Glomerular visceral epithelial cell (primary cell): ENCODE results near the gene PTPRJ.
A peak's percentile ranks its signal among the peaks of the same experiment; 100 is the strongest.
"Not testable (repeated sequence)": the region's sequence is repeated elsewhere in the genome, so short reads cannot be mapped to it uniquely, and the experiment has no call there.

ENCODE experiments used
- DNase-seq: peaks from one replicate; pipeline ENCODE4 v3.0.0-alpha.2; 2016; ENCODE audit errors: extremely low spot score

The PTPRJ gene

DNA sequence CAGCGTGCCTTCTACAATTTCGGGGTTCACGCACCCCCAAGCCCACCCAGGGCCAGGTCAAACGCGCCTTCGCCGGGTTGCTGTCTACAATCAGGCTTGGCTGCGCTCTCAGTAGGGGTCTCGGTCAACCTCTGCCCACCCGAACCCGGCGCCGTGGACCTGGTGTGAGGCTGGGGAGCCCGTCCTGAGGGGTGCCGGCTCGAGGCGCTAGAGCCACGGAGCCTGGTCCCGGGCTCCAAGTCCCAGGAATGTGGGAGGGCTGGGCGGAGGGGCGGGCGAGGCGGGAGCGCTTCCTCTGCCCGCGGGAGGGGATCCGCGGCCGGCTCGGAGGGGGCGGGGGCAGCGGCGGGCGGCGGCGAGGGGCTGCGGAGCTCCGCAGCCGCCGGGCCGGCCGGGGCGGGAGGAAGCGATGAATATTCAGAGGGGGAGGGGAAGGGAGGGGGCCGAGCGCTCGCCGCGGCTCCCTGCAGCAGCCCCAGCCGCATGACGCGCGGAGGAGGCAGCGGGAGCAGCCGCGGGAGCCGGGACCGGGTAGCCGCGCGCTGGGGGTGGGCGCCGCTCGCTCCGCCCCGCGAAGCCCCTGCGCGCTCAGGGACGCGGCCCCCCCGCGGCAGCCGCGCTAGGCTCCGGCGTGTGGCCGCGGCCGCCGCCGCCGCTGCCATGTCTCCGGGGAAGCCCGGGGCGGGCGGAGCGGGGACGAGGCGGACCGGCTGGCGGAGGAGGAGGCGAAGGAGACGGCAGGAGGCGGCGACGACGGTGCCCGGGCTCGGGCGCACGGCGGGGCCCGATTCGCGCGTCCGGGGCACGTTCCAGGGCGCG lies at the start of gene PTPRJ:
TSS of gene PTPRJ (plus strand) at position 472 of the 819 bp plus-strand sequence. CDS start 354 bp downstream, outside the sequence.
- DNase-seq: peak; percentile 81

DNA sequence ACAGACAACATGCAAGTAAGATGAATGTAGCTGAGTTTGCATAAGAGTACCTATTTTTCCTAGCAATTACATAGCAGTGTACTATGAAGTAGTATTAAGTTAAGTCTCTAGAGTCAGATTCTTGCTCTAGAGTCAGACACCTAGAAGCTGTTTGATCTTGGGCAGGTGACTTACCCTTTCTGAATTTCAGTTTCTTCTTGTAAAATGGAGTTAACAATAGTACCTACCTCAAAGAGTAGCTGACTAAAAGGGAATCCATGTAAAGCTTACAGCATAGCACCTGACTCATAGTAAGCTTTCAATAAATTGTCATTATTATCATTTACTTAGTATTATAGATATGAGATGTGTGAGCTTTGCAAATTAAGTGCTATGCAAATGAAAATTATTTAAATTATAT lies 47.8 kb upstream of the PTPRJ start:
- no peak for DNase-seq

DNA sequence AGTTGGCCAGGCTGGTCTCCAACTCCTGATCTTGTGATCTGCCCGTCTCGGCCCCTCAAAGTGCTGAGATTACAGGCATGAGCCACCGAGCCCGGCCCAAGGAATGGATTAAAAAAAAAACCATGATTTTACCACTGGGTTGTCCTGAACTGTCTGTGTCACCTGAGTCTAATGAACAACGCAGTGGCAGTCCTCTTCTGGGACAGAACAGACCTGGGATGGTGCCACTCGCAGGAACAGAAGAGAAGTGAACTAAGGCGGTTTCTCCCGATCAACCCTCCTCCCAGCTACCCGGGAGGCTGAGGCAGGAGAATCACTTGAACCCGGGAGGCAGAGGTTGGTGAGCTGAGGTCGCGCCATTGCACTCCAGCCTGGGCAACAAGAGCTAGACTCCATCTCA lies 46.6 kb upstream of the PTPRJ start:
- DNase-seq: not testable (repeated sequence)

DNA sequence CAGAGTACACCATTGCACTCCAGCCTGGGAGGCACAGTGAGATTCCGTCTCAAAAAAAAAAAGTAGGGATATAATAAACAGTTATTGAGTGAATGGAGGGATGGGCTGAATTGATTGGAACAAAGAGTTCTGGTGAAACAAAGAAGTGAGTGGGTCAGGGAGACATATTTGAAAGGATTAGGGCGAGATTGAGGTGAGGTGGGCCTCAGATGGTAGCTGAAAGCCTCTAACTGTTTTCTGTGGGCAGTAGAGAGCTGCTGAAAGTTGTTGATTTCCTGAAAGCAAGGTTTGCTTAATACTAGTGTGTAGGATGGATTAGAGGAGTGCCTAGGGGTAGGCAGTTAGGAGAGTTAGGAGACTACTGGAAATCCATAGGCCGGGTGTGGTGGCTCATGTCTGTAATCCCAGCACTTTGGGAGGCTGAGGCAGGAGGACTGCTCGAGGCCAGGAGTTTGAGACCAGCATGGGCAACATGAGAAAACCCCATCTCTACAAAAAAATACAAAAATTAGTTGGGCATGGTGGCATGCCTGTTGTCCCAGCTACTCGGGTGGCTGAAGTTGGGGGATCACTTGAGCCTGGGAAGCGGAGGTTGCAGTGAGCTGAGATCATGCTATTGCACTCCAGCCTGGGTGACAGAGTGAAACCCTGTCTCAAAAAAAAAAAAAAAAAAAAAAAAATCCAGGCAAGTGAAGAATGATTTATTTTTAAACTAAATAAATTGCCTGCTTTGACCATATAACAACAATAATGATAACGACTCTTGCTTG lies 41.4 kb upstream of the PTPRJ start:
- DNase-seq: no peak

DNA sequence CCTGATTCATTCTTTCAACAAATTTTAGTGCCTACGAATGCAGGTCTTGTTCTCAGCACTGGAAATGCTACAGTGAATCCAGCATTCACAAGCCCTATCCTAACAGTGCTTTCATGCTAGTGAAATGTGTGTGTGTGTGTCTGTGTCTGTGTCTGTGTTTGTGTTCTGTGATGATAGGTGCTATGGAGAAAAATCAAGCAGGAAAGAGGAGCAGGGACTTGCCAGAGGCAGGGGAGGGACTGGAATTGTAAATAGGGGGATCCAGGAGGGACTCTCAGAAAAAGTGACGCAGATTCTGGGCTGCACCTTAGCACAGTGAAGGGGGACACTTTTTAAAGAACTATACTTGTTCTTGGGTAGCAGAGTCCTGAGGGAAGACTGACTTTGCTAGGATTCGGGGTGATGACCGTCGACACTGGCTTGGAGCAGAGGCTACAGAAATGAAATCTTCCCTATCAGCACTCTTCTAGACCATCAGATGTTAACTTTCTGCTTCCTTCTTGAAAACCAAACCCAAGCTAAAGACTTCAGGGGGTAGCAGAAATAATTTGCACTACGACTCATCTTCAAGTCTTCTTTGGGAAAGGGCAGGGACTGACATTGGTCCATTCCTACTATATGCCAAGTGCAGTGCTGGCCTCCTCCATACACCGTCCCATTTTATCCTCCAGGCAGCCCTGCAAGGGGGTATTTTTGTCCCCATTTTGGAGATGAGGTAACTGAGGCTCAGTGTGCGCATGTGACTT lies 39.3 kb upstream of the PTPRJ start:
- DNase-seq: no peak

DNA sequence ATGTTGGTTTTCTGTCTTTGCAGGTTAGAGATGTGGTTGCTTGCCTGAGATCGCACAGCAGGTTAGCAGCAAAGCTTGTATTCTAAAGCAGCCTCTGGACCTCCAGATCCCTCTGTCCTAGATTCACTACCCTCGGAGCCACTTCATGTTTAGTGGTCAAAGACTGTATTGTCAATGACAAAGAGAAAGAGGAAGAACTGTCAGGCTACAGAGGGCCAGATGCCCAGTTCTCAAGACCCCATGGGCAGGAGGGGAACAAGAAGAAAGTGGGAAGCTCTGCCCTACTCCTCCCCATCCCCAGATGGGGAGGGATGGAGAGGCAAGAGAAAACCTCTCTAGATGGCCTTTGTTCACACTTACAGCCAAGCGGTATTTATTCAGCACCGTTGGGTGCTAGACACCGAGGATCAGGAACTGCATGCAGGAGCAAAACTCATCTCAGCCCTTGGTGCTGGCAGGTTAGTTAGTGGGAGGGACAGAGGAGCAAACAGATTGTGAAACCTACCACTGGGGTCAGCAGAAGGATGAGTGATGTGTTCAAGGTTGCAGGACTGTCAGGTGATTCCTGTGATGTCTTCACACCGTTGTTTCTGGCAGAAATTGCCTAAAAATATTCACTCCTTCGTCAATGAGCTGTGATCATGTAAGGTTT lies 38.3 kb upstream of the PTPRJ start:
- DNase-seq: no peak

DNA sequence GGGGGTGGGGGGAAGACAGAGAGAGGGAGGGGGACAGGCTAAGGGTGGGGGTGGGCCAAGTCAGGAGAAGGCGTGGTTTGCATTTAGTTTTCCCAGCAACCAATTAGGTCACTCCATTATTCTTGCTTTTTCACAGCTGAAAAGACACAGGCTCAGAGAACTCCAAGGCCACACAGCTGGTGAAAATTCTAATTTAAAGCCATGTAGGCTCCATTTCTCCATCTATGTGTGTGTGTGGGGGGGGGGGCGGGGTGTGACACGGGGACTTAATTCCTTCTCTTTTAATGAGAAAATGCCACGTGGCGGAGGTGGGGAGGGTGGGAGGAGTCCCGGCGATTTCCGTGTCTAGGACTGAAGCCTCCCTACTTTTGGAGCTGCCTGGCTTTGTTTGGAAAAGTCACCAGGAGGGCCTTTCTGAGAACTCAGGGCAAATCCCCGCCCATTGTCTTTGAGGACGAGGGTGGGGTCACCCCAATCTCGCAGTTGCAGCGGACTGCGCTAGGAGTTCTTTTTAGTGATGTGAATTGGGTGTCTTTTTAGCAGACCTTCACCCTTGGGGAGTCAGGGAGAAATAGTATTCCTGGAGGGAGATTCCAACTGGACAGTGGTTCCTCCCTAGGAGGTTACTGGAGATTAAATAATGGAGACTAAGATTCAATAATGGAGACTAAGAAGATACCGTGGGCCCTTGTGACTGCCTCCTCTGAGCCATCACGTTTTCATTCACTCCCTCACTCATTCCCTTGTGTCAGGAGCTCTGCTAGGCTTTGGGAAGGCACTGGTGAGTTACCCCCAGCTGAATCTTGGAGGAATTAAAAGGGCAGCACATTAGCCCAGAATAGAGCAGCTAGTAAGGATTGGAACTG lies 36.4 kb upstream of the PTPRJ start:
- DNase-seq: no peak

DNA sequence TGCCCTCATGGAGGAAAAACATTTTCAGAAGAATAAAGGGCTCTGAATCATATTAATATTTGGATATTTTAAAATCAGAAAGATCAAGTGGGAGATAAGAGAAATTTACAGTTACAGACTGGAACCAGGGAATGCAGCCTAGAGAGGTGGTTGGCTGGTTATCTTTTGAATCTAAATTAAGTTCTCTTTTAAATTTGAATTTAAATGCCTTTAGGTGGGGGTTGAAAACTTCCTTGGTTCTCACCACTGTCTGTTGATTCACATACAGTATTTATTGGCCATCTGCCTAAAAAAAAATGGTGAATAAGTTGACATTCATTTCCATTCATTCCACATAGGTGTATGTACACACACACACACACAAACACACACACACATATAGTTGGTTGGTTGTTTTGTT lies 35.7 kb upstream of the PTPRJ start:
- no peak for DNase-seq

DNA sequence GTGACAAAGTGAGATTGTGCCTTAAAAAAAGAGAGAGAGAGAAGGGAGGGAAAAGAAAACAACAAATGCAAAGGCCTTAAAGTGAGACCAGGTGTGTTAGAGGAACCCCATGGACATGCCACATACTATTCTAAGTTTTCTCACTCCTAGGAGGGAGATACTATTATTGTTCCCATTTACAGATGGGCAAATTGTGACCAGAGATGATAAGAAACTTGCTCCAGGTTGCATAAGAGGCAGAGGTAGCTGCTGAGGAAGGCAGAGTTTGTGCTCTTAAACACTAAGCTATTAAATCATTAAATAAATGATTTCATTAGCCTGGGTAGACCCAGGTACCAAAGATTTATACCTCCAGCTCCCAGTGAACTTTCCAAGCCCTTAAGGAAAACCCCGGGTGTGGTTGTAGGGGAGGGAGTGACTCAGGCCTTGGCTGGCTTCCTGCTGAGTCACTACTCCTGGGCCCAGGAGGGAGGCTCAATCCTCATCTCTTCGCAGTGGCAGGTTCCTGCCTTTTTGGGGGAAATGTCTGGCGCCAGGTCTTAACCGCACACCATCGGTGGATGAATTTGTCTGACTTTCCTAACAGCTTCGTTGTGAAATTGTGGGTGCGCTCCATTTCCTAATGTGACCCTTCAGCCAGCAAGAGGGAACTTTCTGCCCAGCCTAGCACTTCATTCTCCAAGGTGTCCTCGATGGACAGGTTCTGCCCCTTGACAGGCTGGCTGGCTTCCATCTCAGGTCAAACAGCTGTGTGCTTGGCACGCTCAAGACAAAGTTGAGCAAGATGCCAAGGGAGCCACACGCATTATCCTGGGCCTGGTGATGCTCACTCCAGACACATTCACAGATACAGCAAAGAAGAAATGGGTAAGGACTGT lies 33.4 kb upstream of the PTPRJ start:
- DNase-seq: peak; percentile 98

DNA sequence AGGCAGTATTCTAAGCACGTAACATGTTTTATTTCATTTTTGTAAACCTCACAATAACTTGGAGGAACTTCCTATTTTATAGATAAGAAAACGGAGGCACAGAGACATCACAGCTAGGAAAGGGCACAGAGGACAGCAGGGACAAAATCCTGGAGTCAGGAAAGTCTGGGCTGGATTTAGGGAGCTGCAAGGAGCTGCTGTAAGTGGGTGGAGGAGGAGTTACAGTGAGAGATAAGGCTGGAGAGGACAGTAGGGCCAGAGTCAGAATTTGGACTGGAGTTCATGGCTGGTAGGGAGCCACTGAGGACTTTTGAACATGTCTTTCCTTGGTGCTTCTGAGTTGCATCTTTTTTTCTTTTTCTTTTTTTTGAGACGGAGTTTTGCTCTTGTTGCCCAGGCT lies 32.2 kb upstream of the PTPRJ start:
- DNase-seq: no peak

DNA sequence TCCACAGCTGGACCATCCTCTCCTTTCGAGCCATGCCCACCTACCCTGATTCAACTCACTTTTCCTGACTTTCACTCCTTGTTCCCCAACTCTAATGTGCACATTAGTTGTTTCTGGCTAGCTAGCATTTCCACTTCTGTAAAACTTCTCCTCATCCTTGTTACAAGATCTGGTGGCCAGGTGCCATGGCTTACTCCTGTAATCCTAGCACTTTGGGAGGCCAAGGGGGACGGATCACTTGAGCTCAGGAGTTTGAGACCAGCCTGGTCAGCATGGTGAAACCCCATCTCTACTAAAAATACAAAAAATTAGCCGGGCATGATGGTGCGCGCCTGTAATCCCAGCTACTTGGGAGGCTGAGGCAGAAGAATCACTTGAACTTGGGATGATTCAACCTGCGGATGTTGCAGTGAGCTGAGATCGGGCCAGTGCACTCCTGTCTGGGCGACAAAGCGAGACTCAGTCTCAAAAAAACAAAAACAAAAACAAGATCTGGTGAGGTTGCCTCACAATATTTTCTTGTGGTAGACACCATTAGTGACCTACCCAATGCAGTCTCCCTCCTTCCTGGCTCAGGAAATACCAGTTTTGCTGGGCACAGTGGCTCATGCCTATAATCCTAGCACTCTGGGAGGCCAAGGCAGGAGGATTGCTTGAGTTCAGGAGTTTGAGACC lies 31.2 kb upstream of the PTPRJ start:
- not testable (repeated sequence) for DNase-seq

DNA sequence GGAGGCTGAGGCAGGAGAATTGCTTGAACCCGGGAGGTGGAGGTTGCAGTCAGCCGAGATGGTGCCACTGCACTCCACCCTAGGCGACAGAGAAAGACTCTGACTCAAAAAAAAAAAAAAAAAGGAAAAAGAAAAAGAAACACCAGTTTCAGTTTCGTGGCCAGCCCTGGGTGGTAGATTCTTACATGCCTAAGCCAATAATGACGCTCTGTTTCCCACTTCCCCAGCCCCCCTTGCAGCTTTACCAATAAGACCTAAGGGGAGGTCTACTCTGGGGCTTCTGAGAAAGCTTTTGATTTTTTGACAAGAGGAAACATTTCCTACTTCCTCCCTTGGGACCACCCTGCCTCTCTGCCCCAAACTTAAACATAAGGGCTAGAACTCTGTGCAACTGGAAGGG lies 30.0 kb upstream of the PTPRJ start:
- DNase-seq: no peak

DNA sequence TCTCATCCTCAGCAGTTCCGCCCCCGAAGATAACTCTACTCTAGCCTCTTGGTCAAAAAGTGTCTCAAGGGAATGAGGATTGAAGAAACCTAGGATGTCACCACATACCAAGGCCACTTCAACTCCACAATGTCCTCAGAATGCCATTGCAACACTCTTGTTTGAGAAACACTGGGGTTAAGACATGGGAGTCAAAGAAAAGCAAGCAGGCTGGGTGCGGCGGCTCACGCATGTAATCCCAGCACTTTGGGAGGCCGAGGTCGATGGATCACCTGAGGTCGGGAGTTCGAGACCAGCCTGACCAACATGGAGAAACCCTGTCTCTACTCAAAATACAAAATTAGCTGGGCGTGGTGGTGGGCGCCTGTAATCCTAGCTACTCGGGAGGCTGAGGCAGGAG lies 28.9 kb upstream of the PTPRJ start:
- DNase-seq: not testable (repeated sequence)

DNA sequence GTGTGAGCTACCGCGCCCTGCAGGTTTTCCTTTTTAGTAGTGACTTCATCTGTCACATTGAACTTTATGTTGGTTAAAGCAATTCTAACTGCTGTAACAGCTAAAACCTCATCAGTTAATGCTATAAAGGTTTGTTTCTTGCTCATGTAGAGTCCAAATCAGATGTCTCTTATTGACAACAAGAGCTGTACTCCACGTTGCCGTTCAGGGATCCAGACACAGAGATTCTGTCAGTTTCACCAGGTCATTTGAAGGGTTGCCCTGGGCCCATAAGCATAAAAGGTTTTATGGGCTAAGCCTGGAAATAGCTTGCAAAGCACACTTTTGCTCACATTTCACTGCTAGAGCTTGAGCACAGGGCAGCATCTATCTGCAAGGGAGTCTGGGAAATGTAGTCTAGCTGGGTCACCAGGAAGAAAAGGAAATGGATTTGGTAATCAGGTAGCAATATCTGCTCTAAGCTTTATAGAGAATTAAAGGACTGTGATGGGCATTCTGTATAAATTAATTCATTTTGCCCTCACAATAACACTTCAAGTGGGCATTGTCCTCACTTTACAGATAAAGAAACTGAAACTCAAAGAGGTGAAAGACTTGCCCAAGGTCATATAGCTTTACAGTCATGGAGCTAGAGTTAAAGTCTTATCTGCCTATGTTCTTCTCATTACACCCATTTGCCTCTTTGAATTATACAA lies 25.2 kb upstream of the PTPRJ start:
- DNase-seq: no peak

DNA sequence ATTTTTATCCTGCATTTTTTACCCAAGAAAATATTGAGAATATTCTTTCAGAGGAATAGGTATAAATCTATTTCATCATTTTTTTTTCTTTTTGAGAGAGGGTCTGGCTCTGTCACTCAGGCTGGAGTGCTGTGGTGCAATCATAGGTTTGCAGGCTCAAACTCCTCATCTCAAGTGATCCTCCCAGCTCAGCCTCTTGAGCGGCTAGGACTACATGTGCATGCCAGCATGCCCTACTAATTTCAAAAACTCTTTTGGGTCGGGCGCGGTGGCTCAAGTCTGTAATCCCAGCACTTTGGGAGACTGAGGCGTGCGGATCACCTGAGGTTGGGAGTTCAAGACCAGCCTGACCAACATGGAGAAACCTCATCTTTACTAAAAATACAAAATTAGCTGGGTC lies 20.3 kb upstream of the PTPRJ start:
- no peak for DNase-seq

DNA sequence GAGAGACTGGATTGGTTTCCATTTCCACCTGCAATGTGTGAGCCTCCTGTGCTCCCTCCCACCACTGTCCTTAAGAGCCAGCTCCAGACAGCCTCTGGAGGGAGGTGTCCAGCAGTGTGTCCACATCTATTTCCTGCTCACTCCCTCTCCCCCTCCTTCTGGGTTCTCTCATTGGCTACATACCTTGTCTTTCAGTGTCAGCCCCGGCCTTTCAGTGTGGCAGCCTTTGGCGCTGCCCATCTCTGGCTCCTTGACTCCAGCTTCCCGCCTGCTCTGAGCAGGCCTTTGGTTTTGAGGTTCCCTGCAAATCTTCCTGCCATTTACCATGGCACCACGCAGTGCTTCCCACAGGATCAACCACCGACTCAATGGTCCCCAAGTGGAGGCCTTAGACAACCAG lies 19.0 kb upstream of the PTPRJ start:
- DNase-seq: no peak

DNA sequence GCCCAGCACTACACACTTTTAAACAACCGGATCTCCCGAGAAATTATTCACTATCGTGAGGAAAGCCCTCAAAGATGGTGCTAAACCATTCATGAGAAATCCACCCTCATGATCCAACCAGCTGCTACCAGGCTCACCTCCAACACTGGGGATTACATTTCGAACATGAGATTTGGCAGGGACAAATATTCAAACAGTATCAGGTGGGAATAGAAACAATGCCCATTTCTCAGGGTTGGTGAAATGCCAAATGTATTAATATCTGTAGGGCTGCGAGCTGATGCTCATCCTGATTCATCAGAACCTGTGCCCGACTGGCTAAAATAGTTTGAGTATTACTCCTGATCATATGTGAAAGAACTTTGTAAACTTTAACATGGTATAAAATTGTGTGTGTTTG lies 15.8 kb upstream of the PTPRJ start:
- no peak for DNase-seq

DNA sequence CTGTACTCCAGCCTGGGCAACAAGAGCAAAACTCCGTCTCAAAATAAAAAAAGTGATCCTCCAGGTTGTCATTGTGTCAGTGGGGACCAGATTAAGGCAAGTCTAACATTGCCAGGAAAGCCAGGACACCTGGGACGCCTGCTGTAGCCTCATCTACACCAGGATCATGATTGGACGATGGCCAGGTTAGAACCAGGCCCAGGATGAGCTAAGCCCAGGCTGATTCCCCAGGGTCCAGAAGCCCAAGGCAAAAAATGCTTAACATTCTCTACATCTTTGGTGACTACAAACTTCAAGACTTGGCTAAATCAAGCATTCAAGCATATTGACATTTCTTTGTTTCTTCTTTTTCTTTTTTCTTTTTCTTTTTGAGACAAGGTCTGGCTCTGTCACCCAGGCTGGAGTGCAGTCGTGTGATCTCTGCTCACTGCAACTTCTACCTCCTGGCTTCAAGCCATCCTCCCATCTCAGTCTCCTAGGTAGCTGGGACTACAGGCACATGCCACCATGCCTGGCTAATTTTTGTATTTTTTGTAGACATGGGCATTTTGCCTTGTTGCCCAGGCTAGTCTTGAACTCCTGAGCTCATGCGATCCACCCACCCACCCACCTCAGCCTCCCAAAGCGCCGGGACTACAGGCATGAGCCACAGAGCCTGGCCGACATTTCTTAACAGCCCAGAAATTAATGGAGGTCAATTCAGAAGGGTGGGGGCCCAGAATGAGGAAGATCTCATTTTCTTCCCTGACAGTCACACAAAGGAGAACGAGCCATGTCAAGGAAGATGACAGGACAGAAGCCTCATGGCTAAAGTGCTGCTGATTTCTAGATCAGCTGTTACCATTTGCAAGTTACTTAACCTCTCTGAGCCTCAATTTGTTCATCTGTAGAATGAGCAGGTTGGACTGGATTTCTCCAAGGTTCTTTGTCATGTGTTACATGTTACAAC lies 12.5 kb upstream of the PTPRJ start:
- DNase-seq: no peak
